Measurements from ENCODE around the gene KLK3. TPM values are rescaled to one million over a fixed set of nuclear protein-coding genes. Genes with fewer than 3 reads are reported as not detected.

KLK3 gene
- total and polyA plus RNA-seq, 2 of the 4 experiments (the other 2 are of a cell fraction): not detected

DNA sequence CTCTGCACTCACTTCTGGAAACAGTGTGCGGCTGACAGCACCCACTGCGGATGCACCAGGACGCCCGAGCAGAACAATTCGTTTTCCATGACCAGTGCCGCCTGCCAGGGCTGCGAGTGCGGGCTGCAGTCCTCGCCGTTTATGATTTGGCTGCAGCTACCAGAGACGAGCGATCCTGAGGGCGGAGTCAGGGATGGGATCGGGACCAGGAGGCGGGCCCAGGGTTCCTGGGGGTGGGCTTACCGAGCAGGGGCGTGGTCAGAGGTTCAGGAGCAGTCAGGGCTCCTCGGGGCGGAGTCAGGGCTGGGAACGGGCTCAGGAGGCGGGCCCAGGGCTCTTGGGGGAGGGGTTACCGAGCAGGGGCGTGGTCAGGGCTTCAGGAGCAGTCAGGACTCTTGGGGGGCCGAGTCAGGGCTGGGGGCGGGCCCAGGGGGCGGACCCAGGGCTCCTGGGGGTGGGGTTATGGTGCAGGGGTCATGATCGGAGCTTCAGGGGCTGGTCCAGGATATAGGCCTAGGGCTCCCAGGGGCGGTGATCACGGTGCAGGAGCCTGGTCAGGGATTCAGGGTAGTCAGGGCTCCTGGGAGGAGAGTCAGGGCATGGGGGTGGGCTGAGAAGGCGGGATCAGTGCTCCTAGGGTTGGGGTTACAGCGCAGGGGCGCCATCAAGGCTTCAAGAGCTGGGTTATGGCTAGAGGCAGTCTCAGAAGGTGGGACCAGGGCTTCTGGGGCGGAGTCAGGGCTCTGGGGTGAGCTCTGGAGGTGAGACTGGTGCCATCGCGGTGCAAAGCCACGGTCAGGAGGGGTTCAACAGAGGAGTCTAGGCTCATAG is 54.7 kb downstream of the KLK3 start (continued):
- no peak for TF ChIP-seq MAZ (IDR thresholded peaks at IDR 0.05; ENCODE audit: borderline replicate concordance, low read depth, low read length)

Other genes starting within 250 kb of the KLK3 start
- gene SYT3, start 215.0 kb upstream of the KLK3 start, total RNA-seq (2012; rRNA removed): not detected in 2 replicates
- gene SYT3, start 215.0 kb upstream of the KLK3 start, polyA plus RNA-seq (2012; rRNA removed): 0.05 TPM in 1 of 2 replicates, not detected in the other
- gene C19orf81, start 205.5 kb upstream of the KLK3 start, total RNA-seq (2012; rRNA removed): not detected in 2 replicates
- gene C19orf81, start 205.5 kb upstream of the KLK3 start, polyA plus RNA-seq (2012; rRNA removed): 0.31 and 1.1 TPM in 2 replicates
- gene SHANK1, start 135.1 kb upstream of the KLK3 start, total RNA-seq (2012; rRNA removed): 4.7 and 6.1 TPM in 2 replicates
- 6.7 and 7.6 TPM in 2 replicates for gene SHANK1, start 135.1 kb upstream of the KLK3 start, polyA plus RNA-seq (2012; rRNA removed)
- 17.0 and 19.2 TPM in 2 replicates for gene CLEC11A, start 131.6 kb upstream of the KLK3 start, total RNA-seq (2012; rRNA removed)
- 152 and 223 TPM in 2 replicates for gene CLEC11A, start 131.6 kb upstream of the KLK3 start, polyA plus RNA-seq (2012; rRNA removed)
- gene GPR32, start 84.5 kb upstream of the KLK3 start, total RNA-seq (2012; rRNA removed): not detected in 2 replicates
- gene GPR32, start 84.5 kb upstream of the KLK3 start, polyA plus RNA-seq (2012; rRNA removed): not detected in 2 replicates
- not detected in 2 replicates for gene ACP4, start 64.5 kb upstream of the KLK3 start, total RNA-seq (2012; rRNA removed)
- not detected in 2 replicates for gene ACP4, start 64.5 kb upstream of the KLK3 start, polyA plus RNA-seq (2012; rRNA removed)
- not detected in 2 replicates for gene KLK1, start 31.1 kb upstream of the KLK3 start, total RNA-seq (2012; rRNA removed)
- not detected in 2 replicates for gene KLK1, start 31.1 kb upstream of the KLK3 start, polyA plus RNA-seq (2012; rRNA removed)
- not detected in 2 replicates for gene KLK15, start 21.3 kb upstream of the KLK3 start, total RNA-seq (2012; rRNA removed)
- not detected in 2 replicates for gene KLK15, start 21.3 kb upstream of the KLK3 start, polyA plus RNA-seq (2012; rRNA removed)
- not detected in 2 replicates for gene KLK2, start 18.5 kb downstream of the KLK3 start, total RNA-seq (2012; rRNA removed)
- not detected in 2 replicates for gene KLK2, start 18.5 kb downstream of the KLK3 start, polyA plus RNA-seq (2012; rRNA removed)
- not detected in 2 replicates for gene KLK4, start 56.5 kb downstream of the KLK3 start, total RNA-seq (2012; rRNA removed)
- not detected in 2 replicates for gene KLK4, start 56.5 kb downstream of the KLK3 start, polyA plus RNA-seq (2012; rRNA removed)
- not detected in 2 replicates for gene KLK5, start 98.1 kb downstream of the KLK3 start, total RNA-seq (2012; rRNA removed)
- not detected in 2 replicates for gene KLK5, start 98.1 kb downstream of the KLK3 start, polyA plus RNA-seq (2012; rRNA removed)
- gene KLK6, start 114.7 kb downstream of the KLK3 start, total RNA-seq (2012; rRNA removed): not detected in 2 replicates
- gene KLK6, start 114.7 kb downstream of the KLK3 start, polyA plus RNA-seq (2012; rRNA removed): not detected in 2 replicates
- gene KLK7, start 129.0 kb downstream of the KLK3 start, total RNA-seq (2012; rRNA removed): not detected in 2 replicates
- not detected in 2 replicates for gene KLK7, start 129.0 kb downstream of the KLK3 start, polyA plus RNA-seq (2012; rRNA removed)
- not detected in 2 replicates for gene KLK8, start 146.7 kb downstream of the KLK3 start, total RNA-seq (2012; rRNA removed)
- not detected in 2 replicates for gene KLK8, start 146.7 kb downstream of the KLK3 start, polyA plus RNA-seq (2012; rRNA removed)
- gene KLK10, start 164.8 kb downstream of the KLK3 start, total RNA-seq (2012; rRNA removed): not detected in 2 replicates
- not detected in 2 replicates for gene KLK10, start 164.8 kb downstream of the KLK3 start, polyA plus RNA-seq (2012; rRNA removed)
- gene KLK11, start 171.7 kb downstream of the KLK3 start, total RNA-seq (2012; rRNA removed): not detected in 2 replicates
- gene KLK11, start 171.7 kb downstream of the KLK3 start, polyA plus RNA-seq (2012; rRNA removed): not detected in 2 replicates
- not detected in 2 replicates for gene KLK12, start 180.1 kb downstream of the KLK3 start, total RNA-seq (2012; rRNA removed)
- gene KLK12, start 180.1 kb downstream of the KLK3 start, polyA plus RNA-seq (2012; rRNA removed): not detected in 2 replicates
- not detected in 2 replicates for gene KLK13, start 210.2 kb downstream of the KLK3 start, total RNA-seq (2012; rRNA removed)
- 0.16 TPM in 1 of 2 replicates, not detected in the other for gene KLK13, start 210.2 kb downstream of the KLK3 start, polyA plus RNA-seq (2012; rRNA removed)
- not detected in 2 replicates for gene KLK14, start 228.0 kb downstream of the KLK3 start, total RNA-seq (2012; rRNA removed)
- gene KLK14, start 228.0 kb downstream of the KLK3 start, polyA plus RNA-seq (2012; rRNA removed): not detected in 2 replicates